HS-27A (cell line): ENCODE measurements around the gene COPRS.

Source experiments
- DNase-seq: peaks from one replicate; pipeline ENCODE4 v3.0.0-alpha.2; 2012; ENCODE audit warnings: low read depth, missing footprints

The COPRS gene

GRCh38 chr17:31807846-31808245, 51.2 kb downstream of the COPRS start:
- no peak for DNase-seq

GRCh38 chr17:31806921-31807320, 52.1 kb downstream of the COPRS start:
- no peak for DNase-seq

GRCh38 chr17:31803494-31804213, 55.4 kb downstream of the COPRS start:
- no peak for DNase-seq

- DNase-seq, result no peak
These were observed 56.5 kb downstream of the COPRS start for GRCh38 chr17:31802502-31802901.
